HFF-Myc (cell line): ENCODE data around the gene RAPGEF5.

Experiments used
- DNase-seq: peaks from one replicate; pipeline ENCODE4 v3.0.0-alpha.2; 2011; ENCODE audit warnings: low read depth; ENCODE audit errors: extremely low read depth
- H3K4me3 ChIP-seq: replicated peaks from 2 replicates; pipeline ENCODE4 v1.5.1; 2011; ENCODE audit warnings: low read depth, mild to moderate bottlenecking, control low read depth, low read length
- CTCF ChIP-seq: IDR thresholded peaks from 2 replicates; pipeline ENCODE4 v1.5.1; 2012; ENCODE audit warnings: mild to moderate bottlenecking, low read depth, low read length, control low read depth; ENCODE audit errors: missing control alignments

RAPGEF5 gene

GRCh38 chr7:22207724-22208225, 149.2 kb downstream of the RAPGEF5 start:
- no peak for DNase-seq
- no peak overlapping the region for H3K4me3 ChIP-seq
- TF ChIP-seq CTCF, result no peak

- no peak for DNase-seq
- no peak overlapping the region for H3K4me3 ChIP-seq
- no peak for TF ChIP-seq CTCF
These were observed 151.3 kb downstream of the RAPGEF5 start for GRCh38 chr7:22205631-22206030.

- no peak for TF ChIP-seq CTCF
- DNase-seq, result no peak
These were observed 152.6 kb downstream of the RAPGEF5 start for GRCh38 chr7:22204312-22204711.

GRCh38 chr7:22202141-22202540, 154.8 kb downstream of the RAPGEF5 start:
- TF ChIP-seq CTCF, result no peak
- no peak for DNase-seq

More at GRCh38 chr7:22204312-22204711, 152.6 kb downstream of the RAPGEF5 start:
- H3K4me3 ChIP-seq, result no peak overlapping the region

GRCh38 chr7:22201186-22201880, 155.6 kb downstream of the RAPGEF5 start:
- TF ChIP-seq CTCF, result no peak
- DNase-seq, result no peak
- H3K4me3 ChIP-seq, result no peak overlapping the region

More at GRCh38 chr7:22202141-22202540, 154.8 kb downstream of the RAPGEF5 start:
- H3K4me3 ChIP-seq, result no peak overlapping the region

- TF ChIP-seq CTCF, result no peak
These were observed 156.2 kb downstream of the RAPGEF5 start for GRCh38 chr7:22200777-22201176.

More at GRCh38 chr7:22200777-22201176, 156.2 kb downstream of the RAPGEF5 start:
- no peak for DNase-seq
- no peak overlapping the region for H3K4me3 ChIP-seq
